K562 (cell line): ENCODE results near the gene ABCC1.

Experiments
- MTA1 ChIP-seq: fragments of 450-650 bp; IDR thresholded peaks from 2 replicates; pipeline ENCODE4 v1.6.1; 2017; ENCODE audit warnings: borderline replicate concordance
- MTF1 ChIP-seq: fragments of 250-450 bp; sonication (Bioruptor Pico); IDR thresholded peaks from 2 replicates; pipeline ENCODE4 v1.9.0; 2021; ENCODE audit warnings: moderate library complexity, mild to moderate bottlenecking, inconsistent platforms, borderline replicate concordance
- NFIC ChIP-seq: fragments of 450-650 bp; IDR thresholded peaks from 2 replicates; pipeline ENCODE4 v1.6.1; 2017; ENCODE audit warnings: mild to moderate bottlenecking, inconsistent platforms
- TRIM24 ChIP-seq, 2 experiments: fragments of 450-650 bp; IDR thresholded peaks; 2 replicates each; pipeline ENCODE4 v1.6.1; 2016
- YBX1 ChIP-seq: fragments of 450-650 bp; IDR thresholded peaks from 2 replicates; pipeline ENCODE4 v1.7.1; 2016; ENCODE audit warnings: mild to moderate bottlenecking
- ZNF23 ChIP-seq: fragments of 250-450 bp; sonication (Bioruptor Pico); IDR thresholded peaks from 2 replicates; pipeline ENCODE4 v1.4.0; 2020; ENCODE audit warnings: mild to moderate bottlenecking
- TF ChIP-seq, protein P1 (sequence below), 3 experiments: IDR thresholded peaks in 2 of 3; conservative IDR thresholded peaks in 1 of 3; 2 replicates each; pipeline ENCODE4 v1.5.1; 2011 to 2012; ENCODE audit warnings: low read length in 3 of 3, mild to moderate bottlenecking in 3 of 3, control low read depth in 2 of 3, improper control_type of control experiment in 1 of 3, inconsistent platforms in 1 of 3, low read depth in 1 of 3, mixed read lengths in 1 of 3, moderate library complexity in 1 of 3; ENCODE audit not compliant: insufficient read depth in 2 of 3

DNA sequence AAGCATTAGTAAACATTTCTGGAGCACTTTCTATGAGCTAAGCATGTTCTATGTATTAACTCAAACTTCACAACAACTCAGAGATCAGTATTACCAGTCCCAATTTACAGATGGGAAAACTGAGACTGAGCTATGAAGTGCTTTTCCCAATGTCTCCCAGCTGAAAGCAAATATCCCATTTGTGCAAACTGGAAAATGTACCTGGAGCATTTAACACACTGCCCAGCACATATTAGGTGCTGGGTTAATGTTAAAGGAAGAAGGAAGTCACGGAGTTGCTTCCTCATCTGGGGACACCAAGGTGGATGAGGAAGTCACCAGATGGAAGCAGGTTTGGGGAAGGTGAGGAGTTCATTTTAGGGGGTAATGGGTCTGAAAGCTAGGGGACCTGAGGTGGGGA, 207.8 kb downstream of the ABCC1 start:
- TF ChIP-seq TRIM24 (IDR thresholded peaks at IDR 0.05): no peak
- TF ChIP-seq ZNF23 (CRISPR knock-in tag): no peak
- no peak for TF ChIP-seq YBX1
- TF ChIP-seq, protein P1, sequence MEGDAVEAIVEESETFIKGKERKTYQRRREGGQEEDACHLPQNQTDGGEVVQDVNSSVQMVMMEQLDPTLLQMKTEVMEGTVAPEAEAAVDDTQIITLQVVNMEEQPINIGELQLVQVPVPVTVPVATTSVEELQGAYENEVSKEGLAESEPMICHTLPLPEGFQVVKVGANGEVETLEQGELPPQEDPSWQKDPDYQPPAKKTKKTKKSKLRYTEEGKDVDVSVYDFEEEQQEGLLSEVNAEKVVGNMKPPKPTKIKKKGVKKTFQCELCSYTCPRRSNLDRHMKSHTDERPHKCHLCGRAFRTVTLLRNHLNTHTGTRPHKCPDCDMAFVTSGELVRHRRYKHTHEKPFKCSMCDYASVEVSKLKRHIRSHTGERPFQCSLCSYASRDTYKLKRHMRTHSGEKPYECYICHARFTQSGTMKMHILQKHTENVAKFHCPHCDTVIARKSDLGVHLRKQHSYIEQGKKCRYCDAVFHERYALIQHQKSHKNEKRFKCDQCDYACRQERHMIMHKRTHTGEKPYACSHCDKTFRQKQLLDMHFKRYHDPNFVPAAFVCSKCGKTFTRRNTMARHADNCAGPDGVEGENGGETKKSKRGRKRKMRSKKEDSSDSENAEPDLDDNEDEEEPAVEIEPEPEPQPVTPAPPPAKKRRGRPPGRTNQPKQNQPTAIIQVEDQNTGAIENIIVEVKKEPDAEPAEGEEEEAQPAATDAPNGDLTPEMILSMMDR (IDR thresholded peaks at IDR 0.05 in 2 of 3, conservative IDR thresholded peaks at IDR 0.05 in 1 of 3; ENCODE audit: insufficient read depth in 2 of 3, low read depth in 1 of 3, low read length in 3 of 3): no peak
- TF ChIP-seq MTF1 (CRISPR knock-in tag): no peak
- TF ChIP-seq MTA1: no peak
- TF ChIP-seq NFIC: no peak
